Activated T-helper 1 cell treated with Interleukin-2 at 50 U/mL for 16 hours (primary cell): ENCODE results near the gene COG2.
"Not testable (repeated sequence)": the region's sequence is repeated elsewhere in the genome, so short reads cannot be mapped to it uniquely, and the experiment has no call there.

ENCODE experiments used
- DNase-seq: peaks from one replicate; pipeline ENCODE4 v3.0.0-alpha.2; 2020; ENCODE audit warnings: low read depth

The COG2 gene

DNA sequence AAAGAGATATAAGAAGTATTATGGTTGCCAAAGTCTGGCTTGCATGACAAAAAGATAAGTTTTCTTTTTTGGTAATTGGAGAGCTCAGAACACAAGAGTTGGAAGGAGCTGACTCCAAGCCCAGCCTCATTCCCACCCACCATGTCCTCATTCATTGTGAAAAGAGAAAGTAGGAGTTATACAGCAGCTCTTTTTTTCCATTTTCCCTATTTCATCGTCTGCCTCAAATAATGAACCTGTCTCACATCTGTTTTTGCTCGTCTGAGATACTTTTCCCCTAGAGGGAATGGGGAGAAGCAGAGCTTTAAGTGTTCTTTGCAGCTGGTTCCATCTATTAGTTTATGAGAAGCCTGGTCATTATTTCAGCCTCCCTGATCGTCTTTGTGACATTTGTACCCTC, 36.9 kb downstream of the COG2 start:
- no peak for DNase-seq

DNA sequence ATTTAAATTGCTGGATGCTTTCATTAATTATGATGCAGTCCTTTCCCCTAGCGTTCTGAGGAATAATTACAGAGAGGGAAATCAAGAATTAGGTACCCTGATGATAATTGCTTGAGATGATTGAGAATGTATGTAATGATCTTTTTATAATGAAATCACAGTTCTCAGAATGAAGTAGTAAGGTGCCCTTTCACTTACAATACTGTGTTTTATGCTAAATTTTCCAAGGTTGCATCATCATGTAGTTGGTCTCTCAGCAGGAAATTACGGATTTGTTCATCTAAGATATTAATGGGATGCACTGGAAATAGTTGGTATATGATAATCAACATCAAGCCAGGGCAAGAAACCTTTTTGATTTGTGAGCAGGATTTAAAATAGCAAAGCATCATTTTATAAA, 37.5 kb downstream of the COG2 start:
- DNase-seq, result no peak

DNA sequence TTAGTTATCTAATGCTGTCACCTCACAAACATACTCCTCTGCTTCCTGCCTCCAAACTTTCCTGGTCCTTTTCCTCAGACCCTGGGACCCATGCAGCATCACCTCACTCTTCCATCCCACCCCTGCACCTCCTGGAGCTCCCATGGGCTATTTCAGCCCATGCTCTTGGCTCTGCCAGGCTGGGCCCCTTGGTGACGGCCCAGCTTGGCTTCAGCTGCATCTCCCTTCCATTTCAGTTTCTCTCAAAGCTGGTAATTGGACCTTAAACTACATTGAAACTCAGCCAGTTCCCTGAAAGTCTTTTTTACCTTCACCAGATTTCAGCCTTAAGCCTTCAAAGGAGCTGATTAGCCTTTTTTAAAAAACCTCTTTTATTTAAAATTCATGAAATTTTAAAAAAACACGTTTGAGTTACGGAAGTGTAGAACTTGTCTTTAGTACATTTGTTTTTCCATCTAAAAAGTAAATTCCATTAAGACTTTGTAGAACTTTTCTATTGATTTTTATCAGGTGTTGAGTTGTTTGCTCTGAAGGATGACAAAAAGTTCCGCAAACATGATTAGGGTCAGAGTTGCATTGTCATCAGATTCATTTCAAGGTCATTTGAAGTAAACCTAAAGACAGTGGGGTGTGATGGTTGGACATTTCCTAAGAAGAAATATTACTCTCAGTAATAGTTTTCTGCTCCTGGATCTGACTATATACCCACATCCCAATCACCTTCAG, 38.2 kb downstream of the COG2 start:
- no peak for DNase-seq

DNA sequence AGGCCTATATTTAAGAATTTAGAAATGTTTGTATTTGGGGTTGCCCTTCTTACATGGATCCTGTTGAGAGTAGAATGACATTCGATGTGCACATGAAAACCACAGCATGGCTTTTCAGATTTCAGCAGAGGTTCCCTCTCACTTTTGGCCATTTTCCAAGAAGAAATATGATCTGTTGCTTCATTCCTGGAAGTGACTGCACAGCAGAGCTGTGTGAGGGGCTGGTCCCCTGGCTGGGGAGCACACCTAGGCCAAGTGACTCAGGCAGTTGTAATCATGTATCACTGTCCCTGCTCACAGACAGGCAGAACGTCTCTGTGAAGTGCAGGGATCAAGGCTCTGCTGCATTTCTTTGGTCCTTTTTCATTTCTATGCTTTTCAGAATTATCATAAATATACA, 39.3 kb downstream of the COG2 start:
- no peak for DNase-seq

DNA sequence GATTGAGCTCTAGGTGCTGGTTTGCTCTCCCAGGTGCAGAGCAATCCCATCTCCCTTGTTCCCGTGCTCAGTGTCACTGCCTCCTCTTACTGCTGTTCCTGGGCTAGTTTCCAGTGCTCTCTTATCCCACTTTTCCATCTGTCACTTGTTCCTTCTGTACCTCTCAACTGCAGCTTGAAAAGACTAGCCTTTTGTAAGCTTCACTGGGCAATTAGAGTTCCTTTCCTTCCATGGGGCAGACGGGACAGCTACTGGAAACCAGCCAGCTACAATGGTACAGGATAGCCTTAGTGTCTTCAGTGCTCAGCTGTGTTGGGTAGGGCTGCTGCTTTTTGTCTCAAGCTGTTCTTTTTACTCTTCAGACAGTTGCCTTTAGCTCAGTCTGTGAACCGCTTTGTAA, 40.0 kb downstream of the COG2 start:
- no peak for DNase-seq

DNA sequence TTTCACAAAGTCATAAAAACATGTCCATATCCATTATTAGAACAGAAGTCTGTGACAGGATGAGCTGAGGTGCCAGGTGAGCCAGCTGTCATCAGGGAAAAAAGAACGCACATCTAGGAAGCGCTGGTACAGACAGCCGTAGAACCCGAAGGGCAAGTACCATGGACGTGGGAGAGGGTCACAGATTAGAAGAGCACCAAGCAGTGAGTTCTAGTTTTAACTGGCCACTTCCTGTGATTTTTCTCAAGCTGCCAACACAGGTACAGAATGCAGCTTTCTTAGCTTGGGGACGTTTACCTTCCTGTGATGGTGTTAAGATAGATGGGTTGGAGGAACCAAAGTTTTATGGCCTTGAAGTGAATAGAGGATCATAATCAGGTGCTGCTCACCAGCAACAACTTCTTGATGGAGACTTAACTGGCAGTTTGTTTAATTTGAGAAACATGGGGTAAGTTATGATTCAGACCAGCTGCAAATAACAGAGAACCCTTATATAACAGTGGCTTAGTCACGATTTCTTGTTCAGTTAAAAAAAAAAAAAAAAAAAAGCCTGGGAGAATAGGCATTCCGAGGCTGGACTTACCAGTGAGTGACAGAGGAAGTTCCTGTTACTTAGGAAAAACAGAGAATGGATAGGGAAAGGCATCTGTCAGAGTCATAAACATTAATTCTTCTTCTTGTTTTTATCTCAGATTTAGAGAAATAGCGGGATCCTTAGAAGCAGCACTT, 40.8 kb downstream of the COG2 start:
- no peak for DNase-seq

DNA sequence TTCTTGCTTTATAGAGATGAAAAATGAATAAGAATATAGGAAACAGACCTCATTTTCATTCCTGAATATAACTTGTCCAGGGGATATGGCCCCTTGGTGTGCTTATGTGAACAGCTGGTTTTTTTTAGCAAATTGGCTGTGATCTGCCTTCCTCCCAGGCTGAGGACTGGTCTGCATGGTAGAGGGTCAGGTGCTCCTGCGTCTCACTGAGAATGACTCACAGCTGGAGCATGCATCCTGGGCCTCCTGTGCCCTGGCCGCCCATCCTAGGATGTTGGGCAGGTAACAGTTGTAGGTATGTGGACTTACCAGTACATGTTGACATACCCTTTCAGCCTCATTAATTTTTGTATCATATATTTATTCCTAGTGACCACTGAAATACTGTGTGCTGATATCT, 41.9 kb downstream of the COG2 start:
- no peak for DNase-seq

DNA sequence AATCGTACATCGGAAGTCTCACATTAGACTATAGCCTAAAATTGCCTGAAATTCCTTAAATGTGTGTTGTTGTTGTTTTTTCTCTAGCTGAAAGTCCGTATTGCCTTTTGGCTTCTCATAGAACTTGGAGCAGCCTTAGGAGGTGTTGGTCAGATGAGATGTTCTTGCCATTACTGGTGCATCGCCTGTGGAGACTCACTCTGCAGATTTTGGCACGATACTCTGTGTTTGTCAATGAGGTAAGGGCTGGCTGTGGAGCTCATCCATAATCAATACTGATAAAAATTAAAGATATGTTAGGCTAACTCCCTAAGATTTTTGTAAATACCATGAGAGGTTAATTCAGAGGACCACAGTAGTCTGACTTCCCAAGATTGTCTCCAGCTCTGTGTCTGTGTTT, 42.7 kb downstream of the COG2 start:
- no peak for DNase-seq

DNA sequence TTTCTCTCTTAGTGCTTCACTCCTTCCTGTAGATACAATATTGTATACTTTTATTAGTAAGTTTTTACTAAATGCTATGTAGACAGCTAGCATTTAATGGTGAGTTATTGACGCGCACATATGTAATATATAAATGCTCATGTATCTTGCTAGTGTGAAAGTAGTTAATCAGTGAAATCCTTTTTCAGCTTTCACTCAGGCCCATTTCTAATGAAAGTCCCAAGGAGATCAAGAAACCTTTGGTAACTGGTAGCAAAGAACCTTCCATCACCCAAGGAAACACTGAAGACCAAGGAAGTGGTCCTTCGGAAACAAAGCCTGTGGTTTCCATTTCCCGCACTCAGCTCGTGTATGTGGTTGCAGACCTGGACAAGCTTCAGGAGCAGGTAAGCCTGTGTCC, 44.5 kb downstream of the COG2 start:
- no peak for DNase-seq

DNA sequence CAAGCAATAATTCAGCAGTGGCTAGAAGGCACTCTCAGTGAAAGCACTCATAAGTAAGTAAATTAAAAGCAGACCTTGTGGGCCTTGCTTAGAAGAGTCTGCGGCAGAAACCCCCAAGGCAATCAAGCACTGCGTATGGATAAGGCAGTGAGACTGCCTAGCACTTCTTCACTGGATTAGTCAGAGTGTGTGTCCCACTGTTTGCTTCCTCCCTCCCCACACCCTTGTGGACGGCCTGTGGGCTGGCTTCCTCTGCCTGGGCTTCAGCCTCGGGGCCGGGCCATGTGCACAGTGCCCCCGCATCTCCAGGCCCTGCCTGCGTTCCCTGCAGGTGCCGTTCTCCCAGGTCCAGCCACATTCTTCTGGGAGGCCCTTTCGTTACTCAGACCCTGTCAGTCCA, 47.8 kb downstream of the COG2 start:
- DNase-seq, result no peak

DNA sequence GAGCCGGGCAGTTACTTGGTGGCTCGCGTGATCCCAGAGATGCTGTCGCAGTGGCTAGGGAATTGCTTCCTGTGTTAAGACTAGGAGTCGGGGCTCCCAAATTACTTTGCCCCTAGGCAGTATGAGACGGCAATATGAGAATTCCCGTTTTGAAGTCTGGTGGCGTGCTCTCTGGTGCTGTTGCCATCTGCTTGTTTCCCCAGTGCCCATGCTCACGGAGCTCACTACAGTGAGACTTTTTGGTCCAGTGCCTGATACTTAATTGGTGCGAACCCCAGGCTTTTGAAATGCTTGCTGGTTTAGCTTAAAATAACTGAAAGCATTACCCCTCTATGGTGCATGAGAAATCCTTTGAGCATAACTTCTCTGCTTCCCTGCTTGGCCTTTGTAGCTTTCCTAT, 49.3 kb downstream of the COG2 start:
- DNase-seq, result no peak

DNA sequence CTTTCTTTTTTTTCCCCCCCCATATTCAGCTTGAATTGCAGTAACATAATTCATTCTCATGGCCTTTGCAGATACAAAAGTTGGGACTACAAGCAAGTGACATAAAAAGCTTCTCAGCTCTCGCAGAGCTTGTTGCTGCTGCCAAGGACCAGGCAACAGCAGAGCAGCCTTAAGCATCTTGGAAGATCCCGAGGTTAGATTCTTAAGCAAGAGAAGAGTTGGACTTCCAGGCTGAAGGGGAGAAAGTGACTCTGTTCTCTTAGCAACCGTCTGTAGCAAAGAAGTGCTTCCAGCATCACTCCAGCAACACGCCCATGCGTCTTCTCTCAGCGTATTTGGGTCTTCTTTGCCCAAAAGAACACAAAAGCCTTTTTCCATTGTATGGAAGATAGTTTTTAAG, 50.9 kb downstream of the COG2 start:
- no peak for DNase-seq

DNA sequence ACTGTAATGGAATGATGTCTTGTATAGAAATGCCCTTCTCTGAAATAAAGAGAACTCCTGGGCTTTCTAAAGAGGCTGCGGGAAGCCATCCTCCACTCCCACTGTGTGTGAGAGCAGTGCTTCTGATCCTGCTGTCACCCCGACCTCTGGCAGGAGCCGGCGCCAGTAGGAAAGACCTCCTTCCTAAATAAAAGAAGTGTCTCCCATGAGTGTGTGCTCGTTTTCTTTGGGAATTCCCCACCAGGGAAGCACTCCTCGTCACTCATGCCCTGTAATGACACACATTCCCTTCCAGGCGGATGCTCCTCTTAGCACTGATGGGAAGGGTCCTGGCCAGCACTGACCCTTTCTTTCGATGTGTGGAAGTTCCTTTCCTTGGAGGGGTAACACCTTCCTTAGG, 51.5 kb downstream of the COG2 start:
- no peak for DNase-seq

DNA sequence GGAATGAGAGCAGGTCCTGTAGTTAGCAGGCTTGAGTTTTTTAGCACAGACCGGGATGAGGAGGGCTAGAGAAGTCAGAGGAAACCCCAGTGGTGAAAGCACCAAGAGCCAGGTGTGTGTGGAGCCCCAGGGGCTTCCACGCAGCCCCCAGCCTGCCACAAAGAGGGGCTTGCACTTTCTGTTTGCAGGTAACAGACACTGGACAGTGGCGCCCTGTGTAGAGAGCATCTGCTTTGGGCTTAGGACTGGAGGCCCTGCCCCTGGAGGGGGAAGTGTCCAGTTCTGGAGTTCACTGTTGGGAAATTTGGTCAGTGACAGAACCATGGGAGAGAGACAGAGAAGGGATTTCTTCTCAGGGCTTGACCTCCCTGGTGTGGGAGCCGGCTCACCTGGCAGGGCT, 52.2 kb downstream of the COG2 start:
- no peak for DNase-seq

DNA sequence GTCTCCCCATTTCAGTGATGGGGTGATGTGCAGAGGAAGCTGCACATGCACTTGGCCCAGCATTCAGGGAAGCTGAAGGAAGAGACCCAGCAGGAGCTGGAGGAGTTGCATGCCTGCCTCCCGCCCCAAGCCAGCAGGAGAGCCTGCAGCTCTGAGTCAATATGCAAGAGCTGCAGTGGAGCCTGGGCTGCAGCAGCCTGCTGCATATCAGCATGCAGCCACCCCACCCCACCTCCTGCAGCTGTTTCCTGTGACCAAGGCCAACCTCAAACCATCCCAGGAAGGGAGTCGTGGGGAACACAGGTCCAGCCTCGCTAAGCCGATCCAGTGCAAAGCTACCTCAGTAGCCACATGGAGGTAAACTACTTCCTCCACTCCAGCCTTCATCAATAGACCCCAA, 52.7 kb downstream of the COG2 start:
- no peak for DNase-seq

DNA sequence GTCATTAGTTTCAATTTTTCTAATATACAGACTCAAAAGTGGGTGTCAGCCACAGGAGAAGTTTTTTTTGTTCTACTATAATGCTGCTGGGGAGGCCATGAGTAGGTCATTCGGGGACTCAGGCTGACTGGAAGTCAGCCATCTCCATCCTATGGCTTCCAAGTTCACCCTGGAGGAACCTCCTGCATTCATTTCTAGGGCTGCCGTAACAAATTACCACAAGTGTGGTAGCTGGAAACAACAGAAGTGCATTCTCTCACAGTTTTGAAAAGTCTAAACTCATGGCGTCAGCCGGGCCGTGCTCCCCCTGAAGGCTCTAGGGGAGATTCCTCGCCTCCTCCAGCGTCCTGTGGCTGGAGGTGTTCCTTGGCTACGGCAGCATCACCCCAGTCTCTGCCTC, 53.9 kb downstream of the COG2 start:
- DNase-seq, result no peak

DNA sequence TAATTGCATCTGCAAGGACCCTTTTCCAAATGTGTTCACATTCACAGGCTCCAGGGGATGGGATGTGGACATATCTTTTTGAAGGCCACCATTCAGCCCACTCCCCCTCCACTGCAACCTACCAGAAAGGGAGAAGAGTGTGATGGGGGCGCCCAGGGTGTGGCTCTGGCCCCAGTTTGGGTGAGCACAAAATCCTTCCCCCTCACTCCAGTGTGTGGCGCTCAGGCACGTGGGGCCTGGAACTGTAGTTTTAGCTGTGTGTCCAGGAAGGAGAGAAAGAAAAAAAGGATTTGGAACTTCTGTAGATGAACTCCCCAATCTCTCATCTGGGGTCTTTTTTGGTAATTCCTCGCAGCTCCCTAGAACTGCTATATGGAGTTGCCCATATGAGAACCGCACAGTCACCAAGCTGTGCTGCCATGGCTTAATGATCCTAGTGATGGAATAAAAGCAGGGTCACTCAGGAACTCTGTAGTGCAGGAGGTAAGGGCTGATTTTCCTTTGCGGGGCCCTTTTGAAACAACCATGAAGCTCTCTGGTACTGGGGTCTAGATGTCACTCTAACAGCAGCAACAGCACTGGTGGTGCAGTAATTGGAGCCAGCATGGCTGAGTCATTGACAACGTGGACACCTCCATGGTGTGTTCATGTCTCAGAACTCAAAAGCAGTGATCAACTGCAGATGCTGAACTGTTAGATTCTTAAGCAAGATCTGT, 54.6 kb downstream of the COG2 start:
- no peak for DNase-seq

DNA sequence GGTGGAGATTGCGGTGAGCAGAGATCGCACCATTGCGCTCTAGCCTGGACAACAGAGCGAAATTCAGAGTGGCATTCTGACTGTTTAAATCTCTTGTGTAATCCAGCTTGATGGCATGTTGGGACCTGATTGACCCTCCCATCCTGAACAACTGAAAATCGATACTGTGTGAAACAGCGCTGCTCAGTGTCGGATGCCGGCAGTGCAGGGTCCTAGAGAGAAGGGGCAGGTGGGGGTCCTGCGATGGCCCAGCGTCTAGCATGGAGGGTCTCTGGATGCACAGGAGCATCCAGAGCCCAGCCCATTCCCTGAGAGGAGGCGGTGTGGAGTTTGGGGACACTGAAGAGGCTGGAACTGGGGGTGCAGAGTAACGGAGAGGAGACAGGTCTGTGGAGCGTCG, 55.8 kb downstream of the COG2 start:
- no peak for DNase-seq

DNA sequence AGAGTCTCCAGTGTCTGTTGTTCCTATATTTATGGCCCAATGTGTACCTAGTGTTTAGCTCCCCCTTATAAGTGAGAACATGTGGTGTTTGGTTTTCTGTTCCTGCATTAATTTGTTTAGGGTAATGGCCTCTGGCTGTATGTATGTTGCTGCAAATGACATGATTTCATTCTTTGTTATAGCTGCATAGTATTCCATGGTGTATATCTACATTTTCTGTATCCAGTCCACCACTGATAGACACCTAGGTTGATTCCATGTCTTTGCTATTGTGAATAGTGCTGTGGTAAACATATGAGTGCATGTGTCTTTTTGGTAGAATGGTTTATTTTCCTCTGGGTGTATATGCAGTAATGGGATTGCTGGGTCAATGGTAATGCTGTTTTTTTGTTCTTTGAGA, 56.7 kb downstream of the COG2 start:
- DNase-seq, result not testable (repeated sequence)

DNA sequence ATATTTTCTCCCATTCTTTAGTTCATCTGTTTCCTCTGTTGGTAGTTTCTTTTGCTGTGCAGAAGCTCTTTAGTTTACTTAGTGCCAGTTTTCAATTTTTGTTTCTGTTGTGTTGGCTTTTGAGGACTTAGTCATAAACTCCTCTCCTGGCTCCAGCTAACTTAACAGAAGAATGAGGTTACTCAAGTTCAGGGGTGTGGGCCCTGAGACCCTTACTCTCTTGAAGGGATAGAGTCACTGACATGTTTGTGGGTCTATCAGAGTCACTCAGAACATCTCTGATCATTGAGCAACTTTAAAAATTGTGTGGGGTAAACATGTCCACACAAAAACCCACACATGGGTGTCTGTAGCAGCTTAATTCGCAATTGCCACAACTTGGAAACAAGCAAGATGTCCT, 57.4 kb downstream of the COG2 start:
- no peak for DNase-seq

DNA sequence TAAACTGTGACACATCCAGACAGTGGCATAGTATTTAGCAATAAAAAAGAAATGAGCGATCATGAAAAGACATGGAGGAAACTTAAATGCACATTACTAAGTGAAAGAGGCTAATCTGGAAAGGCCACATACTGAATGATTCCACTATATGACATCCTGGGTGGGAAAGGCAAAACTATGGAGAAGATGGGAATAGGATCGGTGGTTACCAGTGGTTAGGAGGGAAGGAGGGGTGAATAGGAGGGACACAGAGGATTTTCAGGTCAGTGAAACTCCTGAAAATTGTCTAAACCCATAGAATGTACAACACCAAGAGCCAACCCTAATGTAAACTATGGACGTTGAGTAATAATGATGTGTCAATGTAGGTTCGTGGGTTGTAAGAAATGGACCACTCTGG, 57.9 kb downstream of the COG2 start:
- no peak for DNase-seq

DNA sequence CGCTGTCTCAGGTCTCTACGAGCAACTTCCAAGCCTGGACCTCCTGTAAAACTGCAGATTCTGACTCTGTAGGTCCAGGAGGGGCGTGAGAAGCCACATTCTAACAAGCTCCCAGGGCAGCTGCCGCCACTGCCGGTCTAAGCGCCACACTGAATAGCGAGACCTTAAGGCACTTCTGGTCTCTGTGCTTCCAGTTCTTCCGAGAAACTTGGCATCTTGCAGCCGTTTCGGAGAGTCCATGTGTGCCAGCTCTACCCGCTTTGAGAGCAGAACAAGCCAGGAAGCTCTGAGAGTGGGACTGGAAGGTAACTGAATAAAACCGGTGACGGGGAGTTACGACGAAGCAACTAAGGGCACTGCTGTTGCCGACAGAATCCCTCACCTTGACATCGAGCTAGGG, 59.2 kb downstream of the COG2 start:
- DNase-seq, result no peak
